Activated CD4-positive, alpha-beta T cell treated with anti-CD3 and anti-CD28 coated beads, Interleukin-2, amount 10 ng/mL, durations not matched to agents 7 days and 5 days (primary cell): ENCODE data around the gene CSNK2A1. TPM values are rescaled to one million over a fixed set of nuclear protein-coding genes. Genes with fewer than 3 reads are reported as not detected.
A peak's percentile ranks its signal among the peaks of the same experiment; 100 is the strongest.

Experiments used
- CTCF ChIA-PET: fragments of 350-600 bp; sonication (Branson Sonifier 250); formaldehyde crosslinking; loops from one replicate; lab custom pipeline; 2021; ENCODE audit warnings: antibody characterized with exemption; lab: Charles Lee
- POLR2A ChIA-PET: fragments of 350-600 bp; sonication (Branson Sonifier 250); formaldehyde crosslinking; loops from one replicate; lab custom pipeline; 2021; ENCODE audit warnings: antibody characterized with exemption; lab: Charles Lee
- DNase-seq: peaks from one replicate; pipeline ENCODE4 v3.0.0-alpha.2; 2020
- H3K27ac Mint-ChIP-seq: one replicate; pipeline ENCODE4 v1.8.0; 2021; ENCODE audit warnings: mild to moderate bottlenecking, moderate library complexity, mixed read lengths
- H3K27me3 Mint-ChIP-seq: one replicate; pipeline ENCODE4 v1.8.0; 2021; ENCODE audit warnings: mixed read lengths
- H3K36me3 Mint-ChIP-seq: one replicate; pipeline ENCODE4 v1.8.0; 2021; ENCODE audit warnings: low read depth, mixed read lengths
- H3K4me1 Mint-ChIP-seq: one replicate; pipeline ENCODE4 v1.8.0; 2021; ENCODE audit warnings: mixed read lengths
- H3K4me3 Mint-ChIP-seq: one replicate; pipeline ENCODE4 v1.8.0; 2021; ENCODE audit warnings: mild to moderate bottlenecking, moderate library complexity, mixed read lengths
- H3K9me3 Mint-ChIP-seq: one replicate; pipeline ENCODE4 v1.8.0; 2021; ENCODE audit warnings: mixed read lengths
- total RNA-seq, 2 experiments: library from RNA; stranded (reverse); gene quantifications; one replicate each; pipeline ENCODE4 v1.2.3, GENCODE V29; 2021

CSNK2A1 gene
- total RNA-seq, 2 experiments from 2014 or later, result 111 to 133 TPM

- ChIA-PET CTCF (interaction anchor here (1.2 kb wide), 1 partner anchor 61 kb away, joined by 3 read pairs; no protein-coding TSS in a partner anchor), POLR2A (no interaction called here)
- Mint-ChIP-seq H3K4me1 (peaks cover 61% of the 10 kb centered on the region), H3K27ac (peak overlapping the region; percentile 67), H3K27me3 (no peaks in the 10 kb centered on the region), H3K36me3 (peaks cover 59% of the 10 kb centered on the region), H3K4me3 (peak overlapping the region; percentile 14), H3K9me3 (no peaks in the 10 kb centered on the region)
- DNase-seq, result peak; percentile 75
These were observed 110.2 kb downstream of the CSNK2A1 start for GRCh38 chr20:433300-433975.

- Mint-ChIP-seq H3K36me3 (peaks cover 59% of the 10 kb centered on the region), H3K4me3 (no peak overlapping the region), H3K27me3 (no peaks in the 10 kb centered on the region), H3K9me3 (no peaks in the 10 kb centered on the region), H3K4me1 (peaks cover 54% of the 10 kb centered on the region), H3K27ac (peak overlapping the region; percentile 67)
- POLR2A ChIA-PET, result no interaction called here
- DNase-seq, result no peak
- CTCF ChIA-PET, result interaction anchor here (1.3 to 1.9 kb wide), 2 partner anchors 10 to 51 kb away, joined by 4 to 5 read pairs; no protein-coding TSS in a partner anchor
These were observed 110.8 kb downstream of the CSNK2A1 start for GRCh38 chr20:432677-433299.

- H3K27me3 Mint-ChIP-seq, result no peaks in the 10 kb centered on the region
- peaks cover 60% of the 10 kb centered on the region for H3K36me3 Mint-ChIP-seq
- DNase-seq, result no peak
- no peak overlapping the region for H3K27ac Mint-ChIP-seq
- H3K4me3 Mint-ChIP-seq, result no peak overlapping the region
- H3K9me3 Mint-ChIP-seq, result no peaks in the 10 kb centered on the region
- H3K4me1 Mint-ChIP-seq, result peaks cover 48% of the 10 kb centered on the region
- ChIA-PET POLR2A (no interaction called here), CTCF (interaction anchor here (0.8 to 1.9 kb wide), 6 partner anchors 8 to 52 kb away, joined by 3 to 5 read pairs (median 3); no protein-coding TSS in a partner anchor)
These were observed 111.4 kb downstream of the CSNK2A1 start for GRCh38 chr20:432208-432607.

- ChIA-PET CTCF (interaction anchor here (0.8 to 1.9 kb wide), 7 partner anchors 9 to 53 kb away, joined by 3 to 5 read pairs (median 3); no protein-coding TSS in a partner anchor), POLR2A (no interaction called here)
- Mint-ChIP-seq H3K27me3 (no peaks in the 10 kb centered on the region), H3K9me3 (no peaks in the 10 kb centered on the region), H3K27ac (peak overlapping the region; percentile 72), H3K4me1 (peaks cover 46% of the 10 kb centered on the region), H3K4me3 (no peak overlapping the region), H3K36me3 (peaks cover 59% of the 10 kb centered on the region)
- peak; percentile 56 for DNase-seq
These were observed 112.3 kb downstream of the CSNK2A1 start for GRCh38 chr20:431012-431904.

- Mint-ChIP-seq H3K4me1 (peaks cover 40% of the 10 kb centered on the region), H3K36me3 (peaks cover 51% of the 10 kb centered on the region), H3K27ac (no peak overlapping the region), H3K27me3 (no peaks in the 10 kb centered on the region), H3K9me3 (no peaks in the 10 kb centered on the region), H3K4me3 (no peak overlapping the region)
- ChIA-PET CTCF (interaction anchor here (0.7 to 1.9 kb wide), 5 partner anchors 18 to 76 kb away, joined by 3 to 4 read pairs (median 3); no protein-coding TSS in a partner anchor), POLR2A (no interaction called here)
- DNase-seq, result no peak
These were observed 113.2 kb downstream of the CSNK2A1 start for GRCh38 chr20:430091-430999.

- ChIA-PET CTCF (no interaction called here), POLR2A (no interaction called here)
- DNase-seq, result no peak
- peaks cover 56% of the 10 kb centered on the region for H3K36me3 Mint-ChIP-seq
- peaks cover 38% of the 10 kb centered on the region for H3K4me1 Mint-ChIP-seq
- H3K4me3 Mint-ChIP-seq, result no peak overlapping the region
- H3K27ac Mint-ChIP-seq, result no peak overlapping the region
- H3K27me3 Mint-ChIP-seq, result no peaks in the 10 kb centered on the region
- H3K9me3 Mint-ChIP-seq, result no peaks in the 10 kb centered on the region
These were observed 114.9 kb downstream of the CSNK2A1 start for GRCh38 chr20:428658-429200.

- no peaks in the 10 kb centered on the region for H3K27me3 Mint-ChIP-seq
- H3K27ac Mint-ChIP-seq, result no peak overlapping the region
- no peak overlapping the region for H3K4me3 Mint-ChIP-seq
- no peak for DNase-seq
- H3K9me3 Mint-ChIP-seq, result no peaks in the 10 kb centered on the region
- H3K36me3 Mint-ChIP-seq, result peaks cover 53% of the 10 kb centered on the region
- ChIA-PET CTCF (interaction anchor here (1.1 to 1.2 kb wide), 2 partner anchors 49 to 50 kb away, joined by 3 read pairs; no protein-coding TSS in a partner anchor), POLR2A (no interaction called here)
- peaks cover 32% of the 10 kb centered on the region for H3K4me1 Mint-ChIP-seq
These were observed 115.5 kb downstream of the CSNK2A1 start for GRCh38 chr20:427849-428657.

- no peak overlapping the region for H3K4me3 Mint-ChIP-seq
- H3K9me3 Mint-ChIP-seq, result no peaks in the 10 kb centered on the region
- CTCF ChIA-PET, result interaction anchor here (0.6 to 1.5 kb wide), 4 partner anchors 11 to 51 kb away, joined by 3 to 4 read pairs (median 3); no protein-coding TSS in a partner anchor
- DNase-seq, result no peak
- POLR2A ChIA-PET, result no interaction called here
- H3K36me3 Mint-ChIP-seq, result peaks cover 53% of the 10 kb centered on the region
- H3K27ac Mint-ChIP-seq, result peak overlapping the region; percentile 13
- H3K27me3 Mint-ChIP-seq, result no peaks in the 10 kb centered on the region
- H3K4me1 Mint-ChIP-seq, result peaks cover 26% of the 10 kb centered on the region
These were observed 116.2 kb downstream of the CSNK2A1 start for GRCh38 chr20:427401-427800.

- DNase-seq, result no peak
- ChIA-PET POLR2A (interaction anchor here (0.6 kb wide), 1 partner anchor 31 kb away, joined by 7 read pairs; no protein-coding TSS in a partner anchor), CTCF (interaction anchor here (0.6 to 1.5 kb wide), 3 partner anchors 11 to 50 kb away, joined by 3 to 4 read pairs (median 3); no protein-coding TSS in a partner anchor)
- Mint-ChIP-seq H3K27me3 (no peaks in the 10 kb centered on the region), H3K4me1 (peaks cover 23% of the 10 kb centered on the region), H3K9me3 (no peaks in the 10 kb centered on the region), H3K27ac (no peak overlapping the region), H3K4me3 (no peak overlapping the region), H3K36me3 (peaks cover 61% of the 10 kb centered on the region)
These were observed 117.0 kb downstream of the CSNK2A1 start for GRCh38 chr20:426566-426965.
